HEK293T (cell line): ENCODE measurements around the gene MAN2A1.

Experiments
- CTCF ChIA-PET: fragments of 350-600 bp; formaldehyde crosslinking; extraction: SDS; loops from one replicate; lab custom pipeline; 2021; ENCODE audit warnings: antibody characterized with exemption, inconsistent platforms; lab: Yijun Ruan, JAX
- POLR2A ChIA-PET: fragments of 350-600 bp; formaldehyde crosslinking; extraction: SDS; loops from one replicate; lab custom pipeline; 2020; ENCODE audit warnings: antibody characterized with exemption, inconsistent platforms; lab: Yijun Ruan, JAX
- DNase-seq: peaks from one replicate; pipeline ENCODE4 v3.0.0; 2012; ENCODE audit warnings: mixed read lengths; ENCODE audit errors: extremely low spot score
- ARNT ChIP-seq: fragments of 450-650 bp; IDR thresholded peaks from 2 replicates; pipeline ENCODE4 v1.6.1; 2017; ENCODE audit warnings: mild to moderate bottlenecking
- BHLHE40 ChIP-seq: fragments of 450-650 bp; IDR thresholded peaks from 2 replicates; pipeline ENCODE4 v1.6.1; 2016; ENCODE audit warnings: mild to moderate bottlenecking, moderate library complexity, borderline replicate concordance
- CTBP1 ChIP-seq: fragments of 450-650 bp; IDR thresholded peaks from 2 replicates; pipeline ENCODE4 v1.6.1; 2016; ENCODE audit warnings: borderline replicate concordance
- ELF4 ChIP-seq: fragments of 450-650 bp; IDR thresholded peaks from 2 replicates; pipeline ENCODE4 v1.6.1; 2017; ENCODE audit warnings: antibody characterized with exemption
- FOXA1 ChIP-seq: fragments of 450-650 bp; IDR thresholded peaks from 2 replicates; pipeline ENCODE4 v1.6.1; 2016; ENCODE audit warnings: mild to moderate bottlenecking
- FOXK2 ChIP-seq: fragments of 450-650 bp; IDR thresholded peaks from 2 replicates; pipeline ENCODE4 v1.6.1; 2016; ENCODE audit warnings: mild to moderate bottlenecking
- FOXM1 ChIP-seq: fragments of 450-650 bp; IDR thresholded peaks from 2 replicates; pipeline ENCODE4 v1.6.1; 2017; ENCODE audit warnings: mild to moderate bottlenecking, borderline replicate concordance
- HDGF ChIP-seq: fragments of 450-650 bp; IDR thresholded peaks from 2 replicates; pipeline ENCODE4 v1.6.1; 2017; ENCODE audit warnings: antibody characterized with exemption, borderline replicate concordance
- L3MBTL2 ChIP-seq: fragments of 450-650 bp; conservative IDR thresholded peaks from 2 replicates; pipeline ENCODE4 v1.6.1; 2016; ENCODE audit warnings: mild to moderate bottlenecking
- LEF1 ChIP-seq: fragments of 450-650 bp; IDR thresholded peaks from 2 replicates; pipeline ENCODE4 v1.6.1; 2017; ENCODE audit warnings: mild to moderate bottlenecking, borderline replicate concordance
- NFRKB ChIP-seq: fragments of 450-650 bp; IDR thresholded peaks from 2 replicates; pipeline ENCODE4 v1.6.1; 2016; ENCODE audit warnings: mild to moderate bottlenecking, moderate library complexity
- SP1 ChIP-seq: fragments of 450-650 bp; IDR thresholded peaks from 2 replicates; pipeline ENCODE4 v1.6.1; 2017
- SUZ12 ChIP-seq: fragments of 450-650 bp; IDR thresholded peaks from 2 replicates; pipeline ENCODE4 v1.6.1; 2016; ENCODE audit warnings: mild to moderate bottlenecking
- TARDBP ChIP-seq: fragments of 450-650 bp; IDR thresholded peaks from 2 replicates; pipeline ENCODE4 v1.6.1; 2016
- ZNF384 ChIP-seq: fragments of 450-650 bp; IDR thresholded peaks from 2 replicates; pipeline ENCODE4 v1.6.1; 2016
- TF ChIP-seq, protein P1 (sequence below): fragments of 450-650 bp; IDR thresholded peaks from 2 replicates; pipeline ENCODE4 v1.6.1; 2016

MAN2A1 gene

DNA sequence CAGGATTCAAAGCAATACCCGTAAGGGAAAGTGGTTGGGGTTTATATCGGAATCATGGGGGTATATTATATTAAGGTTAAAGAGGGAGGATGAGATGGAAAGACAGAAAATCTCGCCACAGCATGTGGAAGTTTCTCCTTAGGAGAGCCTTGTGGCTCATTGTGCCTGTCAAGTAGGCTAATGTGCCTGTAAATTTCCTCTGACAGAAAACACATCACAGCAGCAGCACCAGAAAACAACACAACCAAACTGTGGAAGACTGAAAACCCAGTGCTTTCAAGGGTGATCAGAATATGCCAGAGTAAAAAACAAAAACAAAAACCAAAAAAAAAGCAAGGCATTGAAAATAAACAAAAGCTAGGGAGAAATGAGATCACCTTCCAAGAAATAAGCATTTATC, 11.3 kb upstream of the MAN2A1 start:
- TF ChIP-seq CTBP1 (no peak), FOXK2 (no peak), ZNF384 (no peak), NFRKB (no peak), FOXM1 (no peak), FOXA1 (no peak), SUZ12 (no peak), L3MBTL2 (no peak), BHLHE40 (no peak), ARNT (no peak), SP1 (no peak), TARDBP (no peak), ELF4 (no peak), HDGF (no peak)
- TF ChIP-seq, protein P1, sequence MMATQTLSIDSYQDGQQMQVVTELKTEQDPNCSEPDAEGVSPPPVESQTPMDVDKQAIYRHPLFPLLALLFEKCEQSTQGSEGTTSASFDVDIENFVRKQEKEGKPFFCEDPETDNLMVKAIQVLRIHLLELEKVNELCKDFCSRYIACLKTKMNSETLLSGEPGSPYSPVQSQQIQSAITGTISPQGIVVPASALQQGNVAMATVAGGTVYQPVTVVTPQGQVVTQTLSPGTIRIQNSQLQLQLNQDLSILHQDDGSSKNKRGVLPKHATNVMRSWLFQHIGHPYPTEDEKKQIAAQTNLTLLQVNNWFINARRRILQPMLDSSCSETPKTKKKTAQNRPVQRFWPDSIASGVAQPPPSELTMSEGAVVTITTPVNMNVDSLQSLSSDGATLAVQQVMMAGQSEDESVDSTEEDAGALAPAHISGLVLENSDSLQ: no peak
- ChIA-PET POLR2A (no interaction called here), CTCF (no interaction called here)
- no peak for DNase-seq

DNA sequence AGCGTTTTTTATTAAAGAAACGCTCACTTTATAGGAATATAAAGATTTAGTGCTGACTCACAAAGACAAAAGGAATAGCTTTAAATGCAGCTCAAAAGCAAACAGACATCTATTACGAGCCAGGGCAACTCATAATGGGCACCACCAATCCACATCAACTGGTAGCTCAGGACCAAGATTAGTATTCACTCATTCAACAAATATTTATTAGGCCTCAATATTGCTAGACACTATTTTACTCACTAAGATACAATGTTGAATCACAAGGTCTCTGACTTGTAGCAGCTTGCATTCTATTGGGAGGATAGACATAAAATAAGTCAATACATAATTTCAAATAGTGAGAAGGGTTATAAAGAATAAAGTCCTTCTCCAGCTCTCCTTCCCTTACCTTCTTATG, 8.0 kb upstream of the MAN2A1 start:
- CTCF ChIA-PET: interaction anchor here (0.7 kb wide), 1 partner anchor 12 kb away, joined by 3 read pairs; no protein-coding TSS in a partner anchor
- POLR2A ChIA-PET: no interaction called here
- DNase-seq: no peak
- TF ChIP-seq CTBP1 (no peak), L3MBTL2 (no peak), SUZ12 (no peak), FOXK2 (no peak), LEF1 (no peak), ARNT (no peak), TARDBP (no peak), FOXM1 (no peak), ZNF384 (no peak), ELF4 (no peak), NFRKB (no peak), HDGF (no peak), BHLHE40 (no peak), FOXA1 (no peak), SP1 (no peak)
- TF ChIP-seq, protein P1: no peak

DNA sequence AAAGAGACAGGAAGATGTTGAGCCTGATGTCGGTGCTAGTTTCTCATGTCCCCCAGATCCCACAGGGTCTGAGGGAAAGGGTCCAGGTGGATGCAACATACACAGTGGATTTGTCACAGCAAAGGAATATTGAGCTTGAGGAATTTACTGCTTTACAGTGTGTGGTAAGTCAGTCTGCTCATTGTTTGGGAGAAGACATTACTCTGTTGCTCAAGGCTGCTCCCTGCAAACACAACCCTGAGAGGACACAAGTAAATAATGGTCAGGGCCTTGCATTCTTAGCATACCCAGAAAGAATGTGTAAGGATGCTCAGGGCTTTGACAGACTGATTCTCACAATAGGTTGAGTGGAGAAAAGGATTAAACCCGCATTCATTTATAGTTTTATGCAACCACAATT, 7.3 kb upstream of the MAN2A1 start:
- TF ChIP-seq TARDBP (no peak), FOXA1 (no peak), HDGF (no peak), ZNF384 (no peak), ELF4 (no peak), NFRKB (no peak), SUZ12 (no peak), LEF1 (no peak), ARNT (no peak), CTBP1 (no peak), SP1 (no peak), BHLHE40 (no peak), FOXM1 (no peak)
- TF ChIP-seq, protein P1: no peak

GRCh38 chr5:109685916-109686315, 3.8 kb upstream of the MAN2A1 start:
- ChIA-PET POLR2A (no interaction called here), CTCF (no interaction called here)
- no peak for DNase-seq
- TF ChIP-seq HDGF: no peak
- TF ChIP-seq ZNF384: no peak
- TF ChIP-seq L3MBTL2: no peak
- no peak for TF ChIP-seq CTBP1
- no peak for TF ChIP-seq FOXK2

More for the DNA sequence above, 7.3 kb upstream of the MAN2A1 start:
- CTCF ChIA-PET: no interaction called here
- POLR2A ChIA-PET: no interaction called here
- no peak for DNase-seq

- POLR2A ChIA-PET: interaction anchor here (1.1 to 1.8 kb wide), 4 partner anchors 9 to 278 kb away, joined by 3 to 8 read pairs (median 4); partner anchors contain the start of gene PJA2
- CTCF ChIA-PET: interaction anchor here (0.6 to 1.4 kb wide), 7 partner anchors 12 to 1179 kb away, joined by 3 to 5 read pairs (median 3); no protein-coding TSS in a partner anchor
- DNase-seq: peak; percentile 29
- TF ChIP-seq BHLHE40 (no peak), FOXA1 (no peak), NFRKB (no peak), FOXM1 (no peak), CTBP1 (0 out of 2 replicates have a peak, but pooled peaks have one; percentile 5), L3MBTL2 (peak; percentile 20), FOXK2 (no peak)
- TF ChIP-seq, protein P1: peak; percentile 94
Observed at GRCh38 chr5:109688630-109688969, 1.1 kb upstream of the MAN2A1 start.
